IPS-11a (cell line): ENCODE measurements around the gene ASNSD1.
"Not testable (repeated sequence)": the region's sequence is repeated elsewhere in the genome, so short reads cannot be mapped to it uniquely, and the experiment has no call there.

Experiments used
- H3K4me3 ChIP-seq: one replicate; pipeline ENCODE4 v1.5.1; 2013; ENCODE audit warnings: low read depth, low read length, control low read depth

Gene ASNSD1

GRCh38 chr2:189685540-189686229, 24.4 kb downstream of the ASNSD1 start:
- H3K4me3 ChIP-seq, result no peak overlapping the region

GRCh38 chr2:189687796-189688195, 26.5 kb downstream of the ASNSD1 start:
- not testable (repeated sequence) for H3K4me3 ChIP-seq

DNA sequence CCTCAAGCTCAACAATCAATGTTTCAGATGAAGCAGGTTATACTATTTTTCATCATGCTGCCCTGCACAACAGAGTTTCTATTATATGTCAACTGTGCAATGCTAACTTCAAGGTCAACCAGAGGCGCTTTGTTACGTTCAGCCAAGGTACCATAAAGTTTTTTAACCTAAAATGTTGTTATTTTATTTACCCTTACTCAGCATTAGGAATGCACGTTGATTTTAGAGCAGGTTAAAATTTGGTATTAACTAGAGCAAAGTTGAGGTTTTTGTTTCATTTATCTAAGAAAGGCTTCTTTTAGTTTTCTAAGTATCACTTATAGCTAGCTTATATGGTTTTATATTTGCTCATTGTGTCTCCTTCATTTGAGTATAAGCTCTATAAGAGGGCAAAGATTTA, 35.0 kb downstream of the ASNSD1 start:
- H3K4me3 ChIP-seq, result no peak overlapping the region

- H3K4me3 ChIP-seq, result peak overlapping the region; percentile 33
Measured at GRCh38 chr2:189698020-189698887, 37.0 kb downstream of the ASNSD1 start.

- H3K4me3 ChIP-seq, result no peak overlapping the region
Measured at GRCh38 chr2:189700681-189701080, 39.4 kb downstream of the ASNSD1 start.

GRCh38 chr2:189702071-189702470, 40.8 kb downstream of the ASNSD1 start:
- no peak overlapping the region for H3K4me3 ChIP-seq

DNA sequence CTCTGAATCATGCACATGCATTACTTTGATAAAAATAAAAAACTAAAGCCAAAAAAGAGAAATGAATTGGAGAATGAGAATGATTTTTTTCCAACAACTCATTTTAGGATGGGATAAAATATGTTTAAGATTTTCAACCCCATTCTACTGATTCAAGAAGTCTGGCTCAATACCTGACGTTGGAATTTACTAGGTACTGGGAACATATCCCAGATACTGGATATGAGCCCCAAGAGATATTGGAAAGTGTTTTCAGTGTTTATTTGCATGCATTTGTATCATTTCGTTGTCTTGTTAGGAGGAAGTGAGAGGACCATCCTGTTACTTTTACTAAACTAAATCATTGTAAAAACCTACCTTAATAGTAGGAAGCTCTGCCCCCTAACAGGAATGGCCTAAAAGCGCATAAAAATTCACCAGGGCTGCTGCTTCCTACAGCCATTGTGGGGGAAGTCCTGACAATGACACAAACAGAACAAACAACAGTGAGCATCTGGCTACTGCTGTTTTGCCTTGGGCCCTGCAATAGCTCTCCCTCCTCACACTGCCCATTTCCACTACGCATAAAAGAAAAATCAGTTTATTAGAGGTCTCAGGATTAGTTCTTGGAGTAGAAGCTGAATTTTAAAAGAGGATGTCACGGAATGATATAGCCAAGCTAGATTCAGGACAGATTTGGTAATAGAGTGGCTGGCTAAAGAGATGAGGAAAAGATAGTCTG, 48.4 kb downstream of the ASNSD1 start:
- H3K4me3 ChIP-seq, result no peak overlapping the region

DNA sequence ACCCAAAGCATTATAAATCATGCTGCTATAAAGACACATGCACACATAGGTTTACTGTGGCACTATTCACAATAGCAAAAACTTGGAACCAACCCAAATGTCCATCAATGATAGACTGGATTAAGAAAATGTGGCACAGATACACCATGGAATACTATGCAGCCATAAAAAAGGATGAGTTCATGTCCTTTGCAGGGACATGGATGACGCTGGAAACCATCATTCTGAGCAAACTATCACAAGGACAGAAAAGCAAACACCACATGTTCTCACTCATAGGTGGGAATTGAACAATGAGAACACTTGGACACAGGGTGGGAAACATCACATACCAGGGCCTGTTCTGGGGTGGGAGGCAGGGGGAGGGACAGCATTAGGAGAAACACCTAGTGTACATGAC, 56.3 kb downstream of the ASNSD1 start:
- H3K4me3 ChIP-seq, result not testable (repeated sequence)

- H3K4me3 ChIP-seq, result no peak overlapping the region
Measured at GRCh38 chr2:189719571-189719970, 58.3 kb downstream of the ASNSD1 start.
